Astrocyte of the cerebellum (primary cell): Measurements from ENCODE around the gene TMEM129.

Source experiments
- DNase-seq: peaks from one replicate; pipeline ENCODE4 v3.0.0-alpha.2; 2011; ENCODE audit warnings: low read depth
- H3K4me3 ChIP-seq: 2 replicates; pipeline ENCODE4 v1.5.1; 2011; ENCODE audit warnings: mild to moderate bottlenecking, low read depth, low read length, moderate library complexity
- in situ Hi-C: cut with HindIII; loops from 2 replicates; pipeline ENCODE4 v1.10.0; 2017; ENCODE audit warnings: low sequenced_read_pairs
- TF ChIP-seq, protein P1 (sequence below): IDR thresholded peaks from 2 replicates; pipeline ENCODE4 v1.5.1; 2012; ENCODE audit warnings: low read length, low read depth, moderate library complexity, mild to moderate bottlenecking; ENCODE audit errors: missing control alignments

The TMEM129 gene

DNA sequence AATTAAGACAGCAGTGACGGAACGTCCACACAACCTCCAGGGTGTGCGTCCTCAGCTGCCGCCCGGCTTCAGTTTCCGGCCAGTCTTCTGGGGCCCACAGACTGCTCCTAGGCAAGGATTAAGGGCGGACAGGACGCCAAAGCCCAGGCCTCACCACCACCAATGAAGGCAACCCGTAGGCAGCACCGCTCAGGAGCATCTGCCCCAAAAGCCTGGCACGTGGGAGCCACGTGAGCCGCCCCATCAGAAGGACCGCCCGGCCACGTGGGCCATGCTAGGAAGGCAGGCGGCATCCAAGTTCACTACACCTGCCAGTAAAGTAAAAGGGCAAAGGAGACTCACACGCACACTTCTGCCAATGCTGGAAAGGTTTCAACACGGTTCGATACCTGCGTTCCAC, 51.3 kb downstream of the TMEM129 start:
- H3K4me3 ChIP-seq, result no peak overlapping the region
- TF ChIP-seq, protein P1, sequence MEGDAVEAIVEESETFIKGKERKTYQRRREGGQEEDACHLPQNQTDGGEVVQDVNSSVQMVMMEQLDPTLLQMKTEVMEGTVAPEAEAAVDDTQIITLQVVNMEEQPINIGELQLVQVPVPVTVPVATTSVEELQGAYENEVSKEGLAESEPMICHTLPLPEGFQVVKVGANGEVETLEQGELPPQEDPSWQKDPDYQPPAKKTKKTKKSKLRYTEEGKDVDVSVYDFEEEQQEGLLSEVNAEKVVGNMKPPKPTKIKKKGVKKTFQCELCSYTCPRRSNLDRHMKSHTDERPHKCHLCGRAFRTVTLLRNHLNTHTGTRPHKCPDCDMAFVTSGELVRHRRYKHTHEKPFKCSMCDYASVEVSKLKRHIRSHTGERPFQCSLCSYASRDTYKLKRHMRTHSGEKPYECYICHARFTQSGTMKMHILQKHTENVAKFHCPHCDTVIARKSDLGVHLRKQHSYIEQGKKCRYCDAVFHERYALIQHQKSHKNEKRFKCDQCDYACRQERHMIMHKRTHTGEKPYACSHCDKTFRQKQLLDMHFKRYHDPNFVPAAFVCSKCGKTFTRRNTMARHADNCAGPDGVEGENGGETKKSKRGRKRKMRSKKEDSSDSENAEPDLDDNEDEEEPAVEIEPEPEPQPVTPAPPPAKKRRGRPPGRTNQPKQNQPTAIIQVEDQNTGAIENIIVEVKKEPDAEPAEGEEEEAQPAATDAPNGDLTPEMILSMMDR, result no peak
- in situ Hi-C loops, result no loop called here
- DNase-seq, result no peak

DNA sequence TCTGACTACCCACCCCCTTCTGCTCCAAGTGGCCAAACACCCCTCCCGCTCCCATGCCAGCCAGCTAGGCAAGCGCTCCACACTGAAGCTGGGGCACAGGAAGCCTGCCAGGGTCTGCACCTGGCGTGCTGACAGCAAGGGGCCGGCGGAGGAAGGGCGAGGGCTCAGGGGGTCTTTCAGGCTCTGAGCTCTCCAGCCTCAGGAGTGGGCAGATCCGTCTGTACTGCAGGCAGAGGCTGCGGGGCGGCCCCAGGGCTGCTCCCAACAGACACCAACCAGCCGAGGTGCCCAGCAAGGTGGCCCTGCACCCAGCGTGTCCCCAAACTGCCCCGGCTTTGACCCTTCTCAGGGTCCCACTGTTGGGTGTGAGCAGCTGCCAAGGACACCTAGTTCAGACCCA, 51.9 kb downstream of the TMEM129 start:
- in situ Hi-C loops, result no loop called here
- H3K4me3 ChIP-seq, result no peak overlapping the region
- DNase-seq, result no peak
- TF ChIP-seq, protein P1, result no peak

DNA sequence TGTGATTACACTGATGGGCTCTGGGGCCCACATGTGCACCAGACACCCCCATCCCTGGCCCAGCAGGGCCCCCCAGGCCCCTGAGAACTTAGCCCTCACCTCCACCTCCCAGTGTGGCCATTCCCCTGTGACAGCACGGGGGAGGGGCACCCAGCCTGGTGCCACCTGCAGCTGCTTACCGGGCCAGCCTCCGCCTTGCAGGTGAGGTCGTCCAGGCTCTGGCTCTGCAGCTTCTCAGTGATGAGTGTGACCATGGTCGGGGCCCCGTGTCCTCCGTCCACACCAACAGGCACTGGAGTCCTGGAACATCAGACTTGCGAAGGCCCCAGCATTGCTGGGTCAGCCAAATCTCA, 52.7 kb downstream of the TMEM129 start:
- DNase-seq, result no peak
- in situ Hi-C loops, result no loop called here
- H3K4me3 ChIP-seq, result no peak overlapping the region
- TF ChIP-seq, protein P1, result no peak

DNA sequence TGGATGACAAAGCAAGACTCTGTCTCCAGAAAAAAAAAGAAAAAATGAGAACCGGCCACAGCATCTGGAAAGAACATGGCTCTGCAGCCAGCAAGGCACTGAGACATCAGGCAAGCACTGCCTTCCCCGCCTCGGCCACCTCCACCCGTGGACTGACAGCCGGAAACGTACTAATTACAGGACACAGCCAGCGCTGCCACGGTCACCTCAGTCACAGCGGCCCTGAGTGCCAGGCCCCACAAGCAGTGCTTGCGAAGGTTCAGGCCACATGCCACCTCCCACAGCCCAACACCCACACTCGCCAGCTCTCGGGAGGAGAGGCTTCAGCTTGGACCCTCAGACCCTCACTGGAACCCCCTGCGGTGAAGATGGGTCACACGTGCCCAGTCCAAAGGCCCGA, 53.9 kb downstream of the TMEM129 start:
- in situ Hi-C loops, result no loop called here
- no peak for DNase-seq
- TF ChIP-seq, protein P1, result no peak
- no peak overlapping the region for H3K4me3 ChIP-seq

DNA sequence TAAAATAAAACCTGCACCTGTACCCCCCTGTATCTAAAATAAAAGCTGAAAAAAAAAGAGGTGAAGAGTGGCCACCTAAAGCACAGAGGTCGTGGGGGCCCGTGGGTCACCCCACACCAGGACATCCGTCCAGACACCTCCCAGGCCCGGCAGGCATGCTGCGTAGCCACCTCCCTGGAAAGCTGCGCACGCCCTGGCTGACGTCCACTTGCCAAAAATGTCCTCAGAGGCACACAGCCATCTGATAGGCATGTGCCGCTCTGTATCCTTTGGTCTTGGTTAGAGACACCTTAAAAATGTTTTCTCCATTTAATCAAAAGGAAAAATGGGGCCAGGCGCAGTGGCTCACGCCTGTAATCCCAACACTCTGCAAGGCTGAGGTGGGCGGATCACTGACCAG, 54.7 kb downstream of the TMEM129 start:
- in situ Hi-C loops, result no loop called here
- TF ChIP-seq, protein P1, result no peak
- no peak for DNase-seq
- H3K4me3 ChIP-seq, result no peak overlapping the region
